Astrocyte of the cerebellum (primary cell): ENCODE data around the gene MRM1.

Experiments
- DNase-seq: peaks from one replicate; pipeline ENCODE4 v3.0.0-alpha.2; 2011; ENCODE audit warnings: low read depth
- H3K4me3 ChIP-seq: 2 replicates; pipeline ENCODE4 v1.5.1; 2011; ENCODE audit warnings: mild to moderate bottlenecking, low read depth, low read length, moderate library complexity
- CTCF ChIP-seq: IDR thresholded peaks from 2 replicates; pipeline ENCODE4 v1.5.1; 2012; ENCODE audit warnings: low read length, low read depth, moderate library complexity, mild to moderate bottlenecking; ENCODE audit errors: missing control alignments
- in situ Hi-C: cut with HindIII; loops from 2 replicates; pipeline ENCODE4 v1.10.0; 2017; ENCODE audit warnings: low sequenced_read_pairs

MRM1 gene

DNA sequence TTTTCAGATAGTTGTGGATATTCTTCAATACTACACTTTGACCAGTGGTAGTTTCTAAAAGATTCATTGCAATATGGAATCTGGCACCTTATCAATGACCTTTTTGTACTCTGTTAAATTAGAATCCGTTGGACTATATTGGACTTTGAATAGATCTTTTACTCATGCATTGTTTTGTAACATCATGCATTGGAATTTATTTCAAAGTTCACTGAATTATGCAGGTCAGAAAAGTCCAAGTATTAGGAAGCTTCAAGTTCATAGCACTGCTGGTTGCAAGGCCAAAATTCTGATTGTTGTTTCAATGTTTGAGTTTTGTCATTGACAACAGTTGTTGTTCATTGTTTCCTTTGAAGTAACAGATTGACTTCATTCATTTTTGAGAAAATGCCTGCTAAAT lies 17.6 kb upstream of the MRM1 start:
- no peak overlapping the region for H3K4me3 ChIP-seq
- DNase-seq = no peak
- no peak for TF ChIP-seq CTCF
- in situ Hi-C loops = no loop called here

DNA sequence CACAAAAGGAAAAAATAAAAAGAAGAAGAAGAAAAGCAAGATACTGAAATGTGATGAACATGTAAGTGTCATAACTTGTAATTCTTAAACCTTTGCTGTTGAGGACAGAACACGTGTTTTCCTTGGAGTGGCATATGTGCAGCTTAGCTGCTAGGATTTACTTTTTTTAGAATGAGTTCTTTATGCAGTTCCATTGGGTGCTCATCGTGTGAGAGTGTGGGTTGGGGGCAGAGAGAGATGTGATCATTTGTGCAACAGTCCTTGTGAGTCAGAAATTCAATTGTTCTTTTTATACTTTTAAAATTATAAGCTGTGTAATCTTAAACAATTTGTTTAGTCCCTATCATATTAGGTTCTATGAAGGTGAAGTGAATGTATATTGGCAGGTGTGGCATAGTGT lies 15.2 kb upstream of the MRM1 start:
- no peak overlapping the region for H3K4me3 ChIP-seq
- in situ Hi-C loops = no loop called here
- TF ChIP-seq CTCF = no peak
- DNase-seq = no peak

DNA sequence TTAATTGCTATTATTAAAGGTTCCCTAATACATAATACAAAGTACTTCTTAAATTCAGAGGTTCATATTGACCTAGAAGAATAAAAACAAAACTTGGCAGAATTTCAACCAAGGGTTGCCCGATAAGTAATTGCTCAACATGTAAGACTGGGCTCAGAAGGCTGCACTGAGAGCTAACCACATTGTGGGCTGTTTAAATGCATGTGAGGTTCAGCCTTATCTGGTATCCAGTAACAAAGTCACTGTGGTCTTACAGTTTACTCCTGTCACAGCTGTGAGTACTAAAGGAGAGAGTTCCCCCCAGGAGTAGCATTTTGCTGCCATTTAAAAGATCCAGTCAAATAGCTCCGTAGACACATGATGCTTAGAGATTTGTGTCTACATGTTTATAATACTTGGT lies 11.3 kb upstream of the MRM1 start:
- H3K4me3 ChIP-seq = no peak overlapping the region
- in situ Hi-C loops = no loop called here
- DNase-seq = no peak
- no peak for TF ChIP-seq CTCF

DNA sequence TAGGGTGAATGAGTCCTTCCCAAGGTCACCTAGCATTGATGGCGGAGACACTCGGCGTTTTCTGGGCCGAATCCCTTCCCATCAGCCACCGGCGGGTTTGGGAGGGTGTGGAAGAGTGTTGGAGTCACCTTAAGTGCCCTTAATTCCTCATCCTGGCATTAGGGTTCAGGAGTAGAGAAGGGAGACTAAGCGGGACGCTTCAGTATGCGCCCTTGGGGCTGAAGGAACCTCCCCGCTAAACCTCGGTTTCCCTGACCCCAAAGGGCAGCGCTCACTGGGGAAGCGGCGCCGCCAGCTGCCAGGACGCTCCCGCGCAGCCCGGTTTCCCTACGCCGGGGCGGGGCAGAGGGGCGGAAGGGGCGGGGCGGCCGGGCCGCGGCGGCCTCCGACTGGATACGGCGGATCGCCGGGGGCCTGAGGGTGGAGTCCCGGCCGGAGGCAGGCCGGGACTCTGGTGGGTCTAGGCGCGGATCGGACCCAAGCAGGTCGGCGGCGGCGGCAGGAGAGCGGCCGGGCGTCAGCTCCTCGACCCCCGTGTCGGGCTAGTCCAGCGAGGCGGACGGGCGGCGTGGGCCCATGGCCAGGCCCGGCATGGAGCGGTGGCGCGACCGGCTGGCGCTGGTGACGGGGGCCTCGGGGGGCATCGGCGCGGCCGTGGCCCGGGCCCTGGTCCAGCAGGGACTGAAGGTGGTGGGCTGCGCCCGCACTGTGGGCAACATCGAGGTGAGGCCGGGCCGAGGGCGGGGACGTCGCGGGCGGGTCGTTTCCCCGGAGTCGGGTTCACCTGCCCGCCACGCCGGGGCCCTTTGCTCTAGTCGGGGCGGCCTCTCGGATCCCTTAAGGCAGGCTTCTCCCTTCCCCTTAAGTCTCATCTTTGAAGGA lies 9.7 kb upstream of the MRM1 start, which contains the start of gene DHRS11:
Gene DHRS11 (plus strand): TSS at position 446 of the 882 bp plus-strand sequence. CDS start 131 bp downstream, at position 577.
- no peak for DNase-seq
- TF ChIP-seq CTCF = no peak
- in situ Hi-C loops = no loop called here
- peak within 1 kb of the TSS; percentile 58 for H3K4me3 ChIP-seq

DNA sequence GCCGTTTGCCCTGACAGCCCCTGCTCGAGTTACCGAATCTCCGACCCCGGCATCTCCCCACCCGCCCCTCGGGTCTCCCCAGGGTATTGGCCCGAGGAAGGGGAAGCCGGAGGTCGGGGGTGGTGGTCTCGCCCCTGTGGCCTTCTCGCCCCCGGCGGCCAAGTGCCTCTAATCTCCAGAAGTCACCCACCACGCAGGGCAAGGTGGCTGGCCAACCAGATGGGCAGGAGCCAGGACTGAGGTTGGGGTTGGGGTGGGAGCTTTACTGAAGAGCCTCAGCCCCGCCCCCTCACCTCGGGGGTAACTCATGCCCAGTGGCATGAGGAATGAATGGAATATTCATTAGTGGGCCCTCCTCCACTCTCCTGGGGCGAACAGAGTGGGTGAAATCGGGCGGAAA lies 9.1 kb upstream of the MRM1 start:
- no peak for DNase-seq
- no peak for TF ChIP-seq CTCF
- in situ Hi-C loops = no loop called here
- peak overlapping the region; percentile 58 for H3K4me3 ChIP-seq

GRCh38 chr17:36592716-36593321 lies 8.6 kb upstream of the MRM1 start:
- in situ Hi-C loops = no loop called here

More at GRCh38 chr17:36592716-36593321, 8.6 kb upstream of the MRM1 start:
- peak overlapping the region; percentile 58 for H3K4me3 ChIP-seq
- DNase-seq = no peak
- TF ChIP-seq CTCF = no peak
